Kidney (tissue), 22 donors: Measurements from ENCODE around the gene CAMKMT. TPM values are rescaled to one million over a fixed set of nuclear protein-coding genes. Genes with fewer than 3 reads are reported as not detected.

ENCODE experiments used
- DNase-seq, 5 donors: peaks; one replicate each; pipeline ENCODE4 v3.0.0-alpha.2; 2013 to 2020
- FAIRE-seq: peaks from 2 replicates; lab custom pipeline; 2012; peaks lifted over from hg19 to GRCh38; lab: Jason Lieb, UNC
- H3K27ac ChIP-seq, 2 donors: one replicate each; pipeline ENCODE4 v1.7.0; 2013; ENCODE audit warnings: low read depth in 2 of 2, low read length in 2 of 2, inconsistent platforms in 1 of 2
- H3K27me3 ChIP-seq: one replicate; pipeline ENCODE4 v1.7.1; 2013; ENCODE audit warnings: low read length, inconsistent platforms; ENCODE audit not compliant: control insufficient read depth, insufficient read depth
- H3K36me3 ChIP-seq, 3 donors: one replicate each; pipeline versions ENCODE4 v1.7.0 to v1.7.1; 2013; ENCODE audit warnings: low read length in 3 of 3, control low read depth in 1 of 3, inconsistent platforms in 1 of 3; ENCODE audit not compliant: insufficient read depth in 3 of 3, control insufficient read depth in 2 of 3
- H3K4me1 ChIP-seq, 3 donors: one replicate each; pipeline versions ENCODE4 v1.7.0 to v1.7.1; 2013; ENCODE audit warnings: low read length in 3 of 3, inconsistent platforms in 1 of 3, low read depth in 1 of 3; ENCODE audit not compliant: control insufficient read depth in 2 of 3, insufficient read depth in 2 of 3
- H3K4me3 ChIP-seq, 3 donors: one replicate each; pipeline versions ENCODE4 v1.7.0 to v1.8.1; 2013; ENCODE audit warnings: low read length in 3 of 3, control low read depth in 1 of 3, inconsistent platforms in 1 of 3
- H3K9ac ChIP-seq, 3 donors: one replicate each; pipeline versions ENCODE4 v1.7.0 to v1.7.1; 2013; ENCODE audit warnings: low read length in 3 of 3, control low read depth in 1 of 3, inconsistent platforms in 1 of 3
- H3K9me3 ChIP-seq, 3 donors: one replicate each; pipeline versions ENCODE4 v1.7.0 to v1.7.1; 2013; ENCODE audit warnings: low read length in 3 of 3, control low read depth in 1 of 3, inconsistent platforms in 1 of 3; ENCODE audit not compliant: control insufficient read depth in 2 of 3, insufficient read depth in 1 of 3
- CTCF ChIP-seq: IDR thresholded peaks from 3 replicates; pipeline ENCODE4 v1.5.1; 2012; ENCODE audit warnings: mild to moderate bottlenecking, moderate library complexity, borderline replicate concordance; ENCODE audit not compliant: insufficient read depth; ENCODE audit errors: extremely low read depth
- intact Hi-C: fragments of 100-400 bp; cut with DNase I; formaldehyde crosslinking; loops from one replicate; pipeline ENCODE4 v1.11.1; 2022
- long read RNA-seq, 10 donors: library from polyadenylated mRNA in 1 of 10; unstranded in 1 of 10; transcript quantifications; one replicate each; pipeline ENCODE4 v2.0.0 and lab custom pipeline, GENCODE V29; 2021 to 2026
- polyA plus RNA-seq: library from polyadenylated mRNA; stranded (reverse); fragments of 350-450 nt; fragmentation: Illumina TruSeq; extraction: RNeasy Lipid Tissue Mini Kit (QIAGEN cat#74804); gene quantifications from one replicate; pipeline ENCODE4 v1.2.3, GENCODE V29; 2014; ENCODE audit warnings: low read depth, low replicate concordance; ENCODE audit not compliant: insufficient read depth
- total RNA-seq: library from RNA; stranded (reverse); fragmentation: NEBNext Ultra II Directional; extraction: Animal tissue kit (Norgen Biotek cat#: 25700); gene quantifications from one replicate; pipeline ENCODE4 v1.2.1, GENCODE V29; 2021
- donor health status: control.
- donor health status: control.
- donor health status: control.
- donor health status: control.
- donor health status: control.
- donor health status: DM: yes; HTN: yes; CAD: no.
- donor health status: Normal renal cell carcinoma (clear cell type).

The CAMKMT gene
- 14.5 TPM for total RNA-seq
- 9.9 TPM for polyA plus RNA-seq
- long read RNA-seq, donor 1, partial matches to known transcripts, result 0 of 3 reads
- long read RNA-seq, donor 1, other reads (novel, unspliced or antisense), result 0 of 3 reads
- long read RNA-seq, donor 2, partial matches to known transcripts, result 0 of 3 reads
- long read RNA-seq, donor 2, other reads (novel, unspliced or antisense), result 0 of 3 reads
- long read RNA-seq, donor 3, transcript CAMKMT-210 (8 exons, 594 nt), result major isoform, 6 of 6 reads
- long read RNA-seq, donor 3, partial matches to known transcripts, result 0 of 6 reads
- long read RNA-seq, donor 3, other reads (novel, unspliced or antisense), result 0 of 6 reads
- long read RNA-seq, donor 4, partial matches to known transcripts, result 0 of 4 reads
- long read RNA-seq, donor 4, other reads (novel, unspliced or antisense), result 0 of 4 reads
- long read RNA-seq, donor 5, result 0 reads
- long read RNA-seq, donor 6, partial matches to known transcripts, result 0 of 1 reads
- long read RNA-seq, donor 6, other reads (novel, unspliced or antisense), result 0 of 1 reads
- long read RNA-seq, donor 7, partial matches to known transcripts, result 1 of 6 reads
- long read RNA-seq, donor 7, other reads (novel, unspliced or antisense), result 5 of 6 reads
- long read RNA-seq, donor 8, partial matches to known transcripts, result 0 of 2 reads
- long read RNA-seq, donor 8, other reads (novel, unspliced or antisense), result 0 of 2 reads
- long read RNA-seq, donor 9, partial matches to known transcripts, result 0 of 2 reads
- long read RNA-seq, donor 9, other reads (novel, unspliced or antisense), result 0 of 2 reads
- long read RNA-seq, donor 10, partial matches to known transcripts, result 0 of 3 reads
- long read RNA-seq, donor 10, other reads (novel, unspliced or antisense), result 0 of 3 reads

- H3K27me3 ChIP-seq, result no peaks in the 10 kb centered on the region
- H3K27ac ChIP-seq, result peak within 1 kb of the TSS; percentile 99
- H3K36me3 ChIP-seq, result no peaks in the 10 kb centered on the region
- no peaks in the 10 kb centered on the region for H3K9me3 ChIP-seq
- DNase-seq, result peak; percentile 98 to 99 (median 99)
- intact Hi-C loops, result no loop called here
- no peak for FAIRE-seq
- H3K4me1 ChIP-seq, result peaks cover 3 to 12% (median 4%) of the 10 kb centered on the region in 3 donors
- peak within 1 kb of the TSS; percentile 93 to 99 (median 95) for H3K4me3 ChIP-seq
- peak within 1 kb of the TSS; percentile 75 to 97 (median 88) for H3K9ac ChIP-seq
- no peak for TF ChIP-seq CTCF
Observed at GRCh38 chr2:44361330-44362206, at the start of gene CAMKMT, which contains the start of gene PREPL. CAMKMT (plus strand) TSS chr2:44361947. PREPL (minus strand) TSS chr2:44361494; CDS start chr2:44346342, 15,152 bp downstream.

DNA sequence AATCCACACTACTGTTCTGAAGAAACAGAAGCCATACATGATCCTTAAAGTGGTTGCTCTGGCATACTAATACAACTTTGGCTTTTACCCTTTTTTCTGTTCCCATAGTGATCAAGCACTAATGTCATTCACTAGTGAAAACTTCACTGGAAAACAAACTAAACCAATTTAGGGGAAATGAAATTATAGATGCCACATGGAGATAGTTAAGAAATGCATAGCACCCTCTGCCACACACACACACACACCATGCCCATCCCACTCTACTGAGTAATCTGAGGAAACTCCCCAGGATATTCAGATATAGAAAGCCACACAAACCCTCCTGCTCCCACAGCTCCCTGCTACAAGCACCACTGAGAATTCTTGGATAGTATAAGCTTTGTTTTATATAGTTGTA is 47.4 kb upstream of the CAMKMT start:
- intact Hi-C loops, result no loop called here
- TF ChIP-seq CTCF, result no peak
- Histone ChIP-seq H3K36me3 (peaks cover 13 to 48% (median 34%) of the 10 kb centered on the region in 3 donors), H3K27me3 (no peaks in the 10 kb centered on the region), H3K4me3 (no peak overlapping the region), H3K9me3 (peaks cover 0 to 9% (median 2%) of the 10 kb centered on the region in 3 donors), H3K4me1 (no peaks in the 10 kb centered on the region), H3K9ac (no peak overlapping the region), H3K27ac (no peak overlapping the region)
- FAIRE-seq (no peak), DNase-seq (no peak)

DNA sequence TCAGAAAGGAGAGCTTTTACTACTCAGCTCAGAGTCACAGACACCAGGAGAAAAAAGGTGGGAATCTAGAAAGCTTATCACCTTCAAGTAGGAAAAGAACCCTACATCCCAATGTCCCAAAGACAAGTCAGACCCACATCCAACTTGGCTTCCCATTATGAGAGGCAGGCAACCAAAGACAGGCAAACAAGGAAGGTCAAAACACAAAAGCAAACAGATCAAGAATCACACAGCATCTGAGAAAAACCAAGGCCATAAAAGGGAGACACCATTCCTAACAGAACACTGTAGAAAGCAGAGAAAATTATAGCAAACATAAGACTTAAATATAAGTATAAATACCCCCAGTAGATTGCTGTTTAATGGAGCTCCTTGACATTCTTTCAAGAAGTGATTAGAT is 45.8 kb upstream of the CAMKMT start:
- peaks cover 0 to under 1% (median under 1%) of the 10 kb centered on the region in 3 donors for H3K9me3 ChIP-seq
- intact Hi-C loops, result no loop called here
- no peaks in the 10 kb centered on the region for H3K27me3 ChIP-seq
- TF ChIP-seq CTCF, result no peak
- no peak for DNase-seq
- no peak overlapping the region for H3K9ac ChIP-seq
- FAIRE-seq, result no peak
- H3K4me1 ChIP-seq, result no peaks in the 10 kb centered on the region
- H3K36me3 ChIP-seq, result peaks cover 14 to 59% (median 41%) of the 10 kb centered on the region in 3 donors
- H3K4me3 ChIP-seq, result no peak overlapping the region
- H3K27ac ChIP-seq, result no peak overlapping the region
